SJSA1 (cell line): Measurements from ENCODE around the gene AGTPBP1. TPM values are rescaled to one million over a fixed set of nuclear protein-coding genes. Genes with fewer than 3 reads are reported as not detected.
"Not testable (repeated sequence)": the region's sequence is repeated elsewhere in the genome, so short reads cannot be mapped to it uniquely, and the experiment has no call there.

Experiments used
- DNase-seq, 2 experiments: peaks; one replicate each; pipeline ENCODE4 v3.0.0-alpha.2; 2015 to 2020; ENCODE audit warnings: low spot score in 2 of 2, low read depth in 1 of 2
- H3K27ac ChIP-seq: fragments of 250-450 bp; sonication (Bioruptor Pico); 2 replicates; pipeline ENCODE4 v1.5.1; 2020; ENCODE audit warnings: mild to moderate bottlenecking, moderate library complexity
- H3K27me3 ChIP-seq: fragments of 250-450 bp; sonication (Bioruptor Pico); replicated peaks from 2 replicates; pipeline ENCODE4 v1.5.1; 2020; ENCODE audit warnings: mild to moderate bottlenecking, moderate library complexity
- H3K36me3 ChIP-seq: fragments of 250-450 bp; sonication (Bioruptor Pico); 2 replicates; pipeline ENCODE4 v1.5.1; 2020; ENCODE audit warnings: mild to moderate bottlenecking
- H3K4me1 ChIP-seq: fragments of 250-450 bp; sonication (Bioruptor Pico); replicated peaks from 2 replicates; pipeline ENCODE4 v1.6.1; 2021; ENCODE audit warnings: mild to moderate bottlenecking
- H3K4me3 ChIP-seq: fragments of 250-450 bp; sonication (Bioruptor Pico); 2 replicates; pipeline ENCODE4 v1.5.1; 2020; ENCODE audit warnings: mild to moderate bottlenecking
- H3K9me3 ChIP-seq: fragments of 250-450 bp; sonication (Bioruptor Pico); replicated peaks from 2 replicates; pipeline ENCODE4 v1.5.1; 2020; ENCODE audit warnings: mild to moderate bottlenecking
- total RNA-seq: library from RNA; depleted of rRNA; stranded (reverse); fragments of >200 nt; shearing (Covaris generic); gene quantifications from 2 replicates; pipeline ENCODE4 v1.2.3, GENCODE V29; 2014

Gene AGTPBP1
- total RNA-seq, 1 experiment from 2014 or later, result 11.2 TPM

- Histone ChIP-seq H3K27me3 (no peaks in the 10 kb centered on the region), H3K4me1 (peaks cover 17% of the 10 kb centered on the region), H3K4me3 (no peak overlapping the region), H3K27ac (no peak overlapping the region), H3K36me3 (no peaks in the 10 kb centered on the region), H3K9me3 (no peaks in the 10 kb centered on the region)
- no peak for DNase-seq
Measured at GRCh38 chr9:85738509-85738908, 3.2 kb downstream of the AGTPBP1 start.

GRCh38 chr9:85737671-85738070 is 4.1 kb downstream of the AGTPBP1 start:
- Histone ChIP-seq H3K27ac (no peak overlapping the region), H3K4me1 (peaks cover 8% of the 10 kb centered on the region), H3K27me3 (no peaks in the 10 kb centered on the region), H3K4me3 (no peak overlapping the region), H3K36me3 (no peaks in the 10 kb centered on the region), H3K9me3 (no peaks in the 10 kb centered on the region)
- no peak for DNase-seq

GRCh38 chr9:85730916-85731630 is 10.7 kb downstream of the AGTPBP1 start:
- no peaks in the 10 kb centered on the region for H3K4me1 ChIP-seq
- H3K4me3 ChIP-seq, result no peak overlapping the region
- H3K36me3 ChIP-seq, result no peaks in the 10 kb centered on the region
- H3K9me3 ChIP-seq, result no peaks in the 10 kb centered on the region
- no peak for DNase-seq
- no peak overlapping the region for H3K27ac ChIP-seq
- H3K27me3 ChIP-seq, result no peaks in the 10 kb centered on the region

- H3K27me3 ChIP-seq, result no peaks in the 10 kb centered on the region
- H3K9me3 ChIP-seq, result no peaks in the 10 kb centered on the region
- H3K27ac ChIP-seq, result no peak overlapping the region
- H3K4me3 ChIP-seq, result no peak overlapping the region
- H3K36me3 ChIP-seq, result no peaks in the 10 kb centered on the region
- DNase-seq, result no peak
- no peaks in the 10 kb centered on the region for H3K4me1 ChIP-seq
Measured at GRCh38 chr9:85729882-85730281, 11.9 kb downstream of the AGTPBP1 start.

GRCh38 chr9:85727500-85727899 is 14.3 kb downstream of the AGTPBP1 start:
- Histone ChIP-seq H3K36me3 (no peaks in the 10 kb centered on the region), H3K27me3 (no peaks in the 10 kb centered on the region), H3K27ac (no peak overlapping the region), H3K4me1 (no peaks in the 10 kb centered on the region), H3K9me3 (no peaks in the 10 kb centered on the region), H3K4me3 (no peak overlapping the region)
- no peak for DNase-seq

- Histone ChIP-seq H3K9me3 (no peaks in the 10 kb centered on the region), H3K27ac (no peak overlapping the region), H3K4me3 (no peak overlapping the region), H3K4me1 (no peaks in the 10 kb centered on the region), H3K27me3 (no peaks in the 10 kb centered on the region), H3K36me3 (no peaks in the 10 kb centered on the region)
- no peak for DNase-seq
Measured at GRCh38 chr9:85726737-85727136, 15.0 kb downstream of the AGTPBP1 start.

GRCh38 chr9:85723215-85723614 is 18.5 kb downstream of the AGTPBP1 start:
- H3K4me1 ChIP-seq, result no peaks in the 10 kb centered on the region
- DNase-seq, result no peak
- H3K27me3 ChIP-seq, result no peaks in the 10 kb centered on the region
- H3K36me3 ChIP-seq, result no peaks in the 10 kb centered on the region
- no peaks in the 10 kb centered on the region for H3K9me3 ChIP-seq
- H3K4me3 ChIP-seq, result no peak overlapping the region
- H3K27ac ChIP-seq, result no peak overlapping the region

- H3K36me3 ChIP-seq, H3K9me3 ChIP-seq, H3K27ac ChIP-seq, H3K4me1 ChIP-seq, DNase-seq, H3K27me3 ChIP-seq, H3K4me3 ChIP-seq: not testable (repeated sequence)
Measured at GRCh38 chr9:85719411-85719810, 22.3 kb downstream of the AGTPBP1 start.

- H3K27ac ChIP-seq, H3K27me3 ChIP-seq, H3K4me3 ChIP-seq, DNase-seq, H3K36me3 ChIP-seq, H3K4me1 ChIP-seq, H3K9me3 ChIP-seq: not testable (repeated sequence)
Measured at GRCh38 chr9:85717818-85718217, 23.9 kb downstream of the AGTPBP1 start.

- Histone ChIP-seq H3K9me3 (no peaks in the 10 kb centered on the region), H3K27ac (no peak overlapping the region), H3K36me3 (no peaks in the 10 kb centered on the region), H3K4me1 (no peaks in the 10 kb centered on the region), H3K4me3 (no peak overlapping the region), H3K27me3 (no peaks in the 10 kb centered on the region)
- DNase-seq, result no peak
Measured at GRCh38 chr9:85717220-85717619, 24.5 kb downstream of the AGTPBP1 start.

- H3K4me1 ChIP-seq, result no peaks in the 10 kb centered on the region
- no peak overlapping the region for H3K27ac ChIP-seq
- no peaks in the 10 kb centered on the region for H3K36me3 ChIP-seq
- no peaks in the 10 kb centered on the region for H3K9me3 ChIP-seq
- H3K27me3 ChIP-seq, result no peaks in the 10 kb centered on the region
- DNase-seq, result no peak
- H3K4me3 ChIP-seq, result no peak overlapping the region
Measured at GRCh38 chr9:85716031-85716877, 25.5 kb downstream of the AGTPBP1 start.

- Histone ChIP-seq H3K9me3 (no peaks in the 10 kb centered on the region), H3K4me1 (no peaks in the 10 kb centered on the region), H3K27me3 (no peaks in the 10 kb centered on the region), H3K27ac (no peak overlapping the region), H3K36me3 (no peaks in the 10 kb centered on the region), H3K4me3 (no peak overlapping the region)
- DNase-seq, result no peak
Measured at GRCh38 chr9:85715587-85715986, 26.2 kb downstream of the AGTPBP1 start.

- no peak for DNase-seq
- no peaks in the 10 kb centered on the region for H3K4me1 ChIP-seq
- H3K9me3 ChIP-seq, result no peaks in the 10 kb centered on the region
- H3K27me3 ChIP-seq, result no peaks in the 10 kb centered on the region
- H3K27ac ChIP-seq, result no peak overlapping the region
- H3K4me3 ChIP-seq, result no peak overlapping the region
- H3K36me3 ChIP-seq, result no peaks in the 10 kb centered on the region
Measured at GRCh38 chr9:85713897-85714296, 27.9 kb downstream of the AGTPBP1 start.

GRCh38 chr9:85704744-85705143 is 37.0 kb downstream of the AGTPBP1 start:
- Histone ChIP-seq H3K4me1 (no peaks in the 10 kb centered on the region), H3K4me3 (no peak overlapping the region), H3K9me3 (no peaks in the 10 kb centered on the region), H3K36me3 (no peaks in the 10 kb centered on the region), H3K27ac (no peak overlapping the region), H3K27me3 (no peaks in the 10 kb centered on the region)
- no peak for DNase-seq
